Lower leg skin (tissue), 4 donors: ENCODE results near the gene ISY1. TPM values are rescaled to one million over a fixed set of nuclear protein-coding genes. Genes with fewer than 3 reads are reported as not detected.

Source experiments
- DNase-seq, 2 donors: peaks; one replicate each; pipeline ENCODE4 v3.0.0-alpha.2; 2019; ENCODE audit warnings: low spot score in 2 of 2
- H3K4me3 ChIP-seq: fragments of 200-600 bp; sonication (generic); 2 replicates; pipeline ENCODE4 v1.5.1; 2017; ENCODE audit warnings: mild to moderate bottlenecking, low read depth; ENCODE audit not compliant: poor library complexity, severe bottlenecking
- CTCF ChIP-seq, 3 donors: fragments of 450-650 bp; IDR thresholded peaks; one replicate each; pipeline ENCODE4 v1.5.1; 2016; ENCODE audit warnings: antibody characterized with exemption in 3 of 3, mild to moderate bottlenecking in 3 of 3, moderate library complexity in 2 of 3
- POLR2A ChIP-seq, 2 donors: fragments of 450-650 bp; IDR thresholded peaks; one replicate each; pipeline ENCODE4 v1.6.1; 2016 to 2017; ENCODE audit warnings: antibody characterized with exemption in 2 of 2, mild to moderate bottlenecking in 1 of 2, moderate library complexity in 1 of 2
- WGBS, 2 donors: methylation state at CpG; one replicate each; pipeline ENCODE4 v1.1.5; 2018; 5-methylcytosine and 5-hydroxymethylcytosine counted together
- intact Hi-C: fragments of 100-400 bp; cut with DNase I; formaldehyde crosslinking; loops from one replicate; pipeline ENCODE4 v1.15.0; 2023; ENCODE audit warnings: low total_unique reads
- total RNA-seq, 4 donors: library from RNA; depleted of rRNA; stranded (reverse); fragments of >200 nt; gene quantifications; one replicate each; pipeline ENCODE4 v1.1.0, GENCODE V29; 2016

ISY1 gene
- total RNA-seq, 4 donors from 2014 or later = 15.5 to 22.8 (median 18.1) TPM

- no peak for DNase-seq
- H3K4me3 ChIP-seq = no peak overlapping the region
- TF ChIP-seq POLR2A (IDR thresholded peaks at IDR 0.05) = no peak
- no peak for TF ChIP-seq CTCF (IDR thresholded peaks at IDR 0.05)
- intact Hi-C loops = no loop called here
- WGBS, 2 donors = 85 to 86% methylated on average over 5 of the region's 5 CpGs
Observed at GRCh38 chr3:129132097-129132866, 28.6 kb downstream of the ISY1 start.

GRCh38 chr3:129131465-129132088 is 29.3 kb downstream of the ISY1 start:
- intact Hi-C loops = no loop called here

GRCh38 chr3:129130291-129130813 is 30.5 kb downstream of the ISY1 start:
- DNase-seq = no peak
- H3K4me3 ChIP-seq = no peak overlapping the region
- WGBS, 2 donors = 91 to 93% methylated on average over 13 of the region's 13 CpGs
- no peak for TF ChIP-seq POLR2A (IDR thresholded peaks at IDR 0.05)
- TF ChIP-seq CTCF (IDR thresholded peaks at IDR 0.05) = no peak
- intact Hi-C loops = no loop called here

More at GRCh38 chr3:129131465-129132088, 29.3 kb downstream of the ISY1 start:
- 78 to 83% methylated on average over 2 of the region's 2 CpGs for WGBS, 2 donors
- H3K4me3 ChIP-seq = no peak overlapping the region
- TF ChIP-seq CTCF (IDR thresholded peaks at IDR 0.05) (no peak), POLR2A (IDR thresholded peaks at IDR 0.05) (no peak)
- DNase-seq = no peak

GRCh38 chr3:129128357-129129155 is 32.3 kb downstream of the ISY1 start:
- TF ChIP-seq POLR2A (IDR thresholded peaks at IDR 0.05) (no peak), CTCF (IDR thresholded peaks at IDR 0.05) (no peak)
- H3K4me3 ChIP-seq = no peak overlapping the region
- intact Hi-C loops = no loop called here
- WGBS, 2 donors = 92 to 96% methylated on average over 16 of the region's 16 CpGs
- no peak for DNase-seq

GRCh38 chr3:129126726-129127280 is 34.1 kb downstream of the ISY1 start:
- DNase-seq = no peak
- intact Hi-C loops = no loop called here
- TF ChIP-seq CTCF (IDR thresholded peaks at IDR 0.05) (no peak), POLR2A (IDR thresholded peaks at IDR 0.05) (no peak)
- H3K4me3 ChIP-seq = no peak overlapping the region
- WGBS, 2 donors = 89 to 91% methylated on average over 9 of the region's 9 CpGs
